22Rv1 (cell line): ENCODE measurements around the gene FNTB.
"Not testable (repeated sequence)": the region's sequence is repeated elsewhere in the genome, so short reads cannot be mapped to it uniquely, and the experiment has no call there.

Experiments
- CTCF ChIP-seq: fragments of 450-650 bp; IDR thresholded peaks from 2 replicates; pipeline ENCODE4 v1.5.1; 2017; ENCODE audit warnings: mild to moderate bottlenecking
- ZFX ChIP-seq: fragments of 450-650 bp; IDR thresholded peaks from 2 replicates; pipeline ENCODE4 v1.6.1; 2017; ENCODE audit warnings: antibody characterized with exemption, borderline replicate concordance

- TF ChIP-seq CTCF, ZFX: not testable (repeated sequence)
Observed at GRCh38 chr14:65086686-65087085, 100.0 kb downstream of the FNTB start.
